B cell (primary cell): Measurements from ENCODE around the gene SIRT1.

Experiments
- CTCF ChIP-seq: fragments of 200-600 bp; IDR thresholded peaks from one replicate; pipeline ENCODE4 v1.8.0; 2022; ENCODE audit warnings: antibody characterized with exemption, mild to moderate bottlenecking
- EZH2 ChIP-seq: IDR thresholded peaks from 2 replicates; pipeline ENCODE4 v1.6.1; 2012; ENCODE audit warnings: borderline replicate concordance, low read depth, mild to moderate bottlenecking, moderate library complexity, low read length; ENCODE audit not compliant: insufficient read depth, poor library complexity, severe bottlenecking

- TF ChIP-seq CTCF, result no peak
- TF ChIP-seq EZH2, result no peak
Observed at GRCh38 chr10:67849331-67850011, 35.0 kb upstream of the SIRT1 start.
